Measurements from ENCODE around the gene ERC2.

DNA sequence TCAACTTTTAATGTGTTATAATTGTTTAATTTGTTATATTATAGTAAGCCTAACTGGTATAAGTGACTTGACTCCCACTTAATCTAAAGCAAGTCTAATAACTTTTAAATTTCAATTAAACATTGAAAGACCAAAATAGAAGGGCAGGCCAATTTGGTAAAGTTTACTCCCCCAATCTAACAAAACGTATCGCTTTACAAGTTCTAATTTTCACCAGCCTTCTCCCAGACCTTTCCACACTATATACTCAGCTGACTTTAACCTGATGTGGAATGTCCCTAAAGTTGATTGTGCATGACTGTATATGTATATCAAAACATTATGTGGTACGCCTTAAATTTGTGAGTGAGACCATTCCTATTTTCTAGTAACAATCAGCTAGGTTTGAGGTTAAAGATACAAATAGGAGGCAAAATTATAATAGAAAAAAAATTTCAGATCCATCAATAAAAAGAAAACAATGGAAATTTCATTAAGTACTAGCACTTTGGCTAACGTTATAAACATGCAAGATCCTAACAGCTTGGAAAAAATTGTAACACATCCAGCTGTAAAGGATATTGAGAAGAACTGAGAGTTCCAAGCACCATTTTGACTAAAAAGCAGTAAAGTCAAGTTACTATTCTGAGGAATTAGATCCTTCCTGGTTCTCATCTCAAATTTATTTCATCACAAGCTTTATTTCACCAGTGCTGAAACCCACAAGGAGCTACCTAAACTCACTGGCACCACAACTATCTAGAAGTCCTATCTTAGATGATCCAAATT, 199.5 kb downstream of the ERC2 start:
- TF ChIP-seq SMC3 (IDR thresholded peaks at IDR 0.05) (no peak), HOXB13 (CRISPR knock-in tag; IDR thresholded peaks at IDR 0.05; ENCODE audit: low read depth) (no peak), POLR2A (IDR thresholded peaks at IDR 0.05; ENCODE audit: low read length) (no peak), FOSL2 (IDR thresholded peaks at IDR 0.05) (no peak), FOSL2 (CRISPR knock-in tag; IDR thresholded peaks at IDR 0.05) (no peak), ESRRA (IDR thresholded peaks at IDR 0.05; ENCODE audit: borderline replicate concordance, low read length) (no peak), MAFK (IDR thresholded peaks at IDR 0.05; ENCODE audit: partially characterized antibody) (no peak), RCOR1 (IDR thresholded peaks at IDR 0.05; ENCODE audit: low read depth, low read length) (no peak), RAD21 (conservative IDR thresholded peaks at IDR 0.05 in 1 of 2, IDR thresholded peaks at IDR 0.05 in 1 of 2) (no peak)
- TF ChIP-seq, protein P1, sequence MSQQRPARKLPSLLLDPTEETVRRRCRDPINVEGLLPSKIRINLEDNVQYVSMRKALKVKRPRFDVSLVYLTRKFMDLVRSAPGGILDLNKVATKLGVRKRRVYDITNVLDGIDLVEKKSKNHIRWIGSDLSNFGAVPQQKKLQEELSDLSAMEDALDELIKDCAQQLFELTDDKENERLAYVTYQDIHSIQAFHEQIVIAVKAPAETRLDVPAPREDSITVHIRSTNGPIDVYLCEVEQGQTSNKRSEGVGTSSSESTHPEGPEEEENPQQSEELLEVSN (IDR thresholded peaks at IDR 0.05; ENCODE audit: borderline replicate concordance, low read depth): no peak
- TF ChIP-seq, protein P2, sequence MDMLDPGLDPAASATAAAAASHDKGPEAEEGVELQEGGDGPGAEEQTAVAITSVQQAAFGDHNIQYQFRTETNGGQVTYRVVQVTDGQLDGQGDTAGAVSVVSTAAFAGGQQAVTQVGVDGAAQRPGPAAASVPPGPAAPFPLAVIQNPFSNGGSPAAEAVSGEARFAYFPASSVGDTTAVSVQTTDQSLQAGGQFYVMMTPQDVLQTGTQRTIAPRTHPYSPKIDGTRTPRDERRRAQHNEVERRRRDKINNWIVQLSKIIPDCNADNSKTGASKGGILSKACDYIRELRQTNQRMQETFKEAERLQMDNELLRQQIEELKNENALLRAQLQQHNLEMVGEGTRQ (IDR thresholded peaks at IDR 0.05): no peak
- TF ChIP-seq, protein P3, sequence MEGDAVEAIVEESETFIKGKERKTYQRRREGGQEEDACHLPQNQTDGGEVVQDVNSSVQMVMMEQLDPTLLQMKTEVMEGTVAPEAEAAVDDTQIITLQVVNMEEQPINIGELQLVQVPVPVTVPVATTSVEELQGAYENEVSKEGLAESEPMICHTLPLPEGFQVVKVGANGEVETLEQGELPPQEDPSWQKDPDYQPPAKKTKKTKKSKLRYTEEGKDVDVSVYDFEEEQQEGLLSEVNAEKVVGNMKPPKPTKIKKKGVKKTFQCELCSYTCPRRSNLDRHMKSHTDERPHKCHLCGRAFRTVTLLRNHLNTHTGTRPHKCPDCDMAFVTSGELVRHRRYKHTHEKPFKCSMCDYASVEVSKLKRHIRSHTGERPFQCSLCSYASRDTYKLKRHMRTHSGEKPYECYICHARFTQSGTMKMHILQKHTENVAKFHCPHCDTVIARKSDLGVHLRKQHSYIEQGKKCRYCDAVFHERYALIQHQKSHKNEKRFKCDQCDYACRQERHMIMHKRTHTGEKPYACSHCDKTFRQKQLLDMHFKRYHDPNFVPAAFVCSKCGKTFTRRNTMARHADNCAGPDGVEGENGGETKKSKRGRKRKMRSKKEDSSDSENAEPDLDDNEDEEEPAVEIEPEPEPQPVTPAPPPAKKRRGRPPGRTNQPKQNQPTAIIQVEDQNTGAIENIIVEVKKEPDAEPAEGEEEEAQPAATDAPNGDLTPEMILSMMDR (IDR thresholded peaks at IDR 0.05): no peak
